ENCODE measurements around the gene MS4A5. TPM values are rescaled to one million over a fixed set of nuclear protein-coding genes. Genes with fewer than 3 reads are reported as not detected.

The MS4A5 gene
- total and polyA plus RNA-seq, 2 donors (not counting 1 experiment from before 2014, with no cell fraction given), result not detected

DNA sequence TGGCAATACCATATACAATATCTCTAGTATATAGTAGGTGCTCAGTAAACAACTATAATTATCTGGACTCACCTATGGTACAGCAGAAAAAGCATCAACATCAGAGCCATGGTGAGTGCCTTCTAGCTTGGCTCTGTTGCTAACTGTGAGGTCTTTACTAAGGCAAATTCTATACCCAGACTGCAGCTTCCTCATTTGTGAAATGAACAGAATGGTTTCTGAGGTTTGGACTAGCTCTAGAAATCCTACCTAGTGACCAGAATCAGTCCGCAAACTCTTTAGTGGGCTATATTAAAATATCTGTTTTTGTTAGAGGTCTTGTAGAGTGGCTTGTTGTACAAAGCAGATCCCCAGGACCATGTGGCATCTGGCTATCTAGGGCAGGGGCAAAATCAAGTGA lies 30.0 kb downstream of the MS4A5 start:
- H3K9ac ChIP-seq (ENCODE audit: insufficient read depth, low read length), result no peak overlapping the region
- no peak for DNase-seq (ENCODE audit: low read depth in 2 of 2)
- no peaks in the 10 kb centered on the region for H3K4me1 ChIP-seq (ENCODE audit: control insufficient read depth, extremely low read depth, insufficient read depth, low read length)
- TF ChIP-seq EZH2 (IDR thresholded peaks at IDR 0.05; ENCODE audit: low read length, missing control alignments), result no peak
- TF ChIP-seq, protein P1, sequence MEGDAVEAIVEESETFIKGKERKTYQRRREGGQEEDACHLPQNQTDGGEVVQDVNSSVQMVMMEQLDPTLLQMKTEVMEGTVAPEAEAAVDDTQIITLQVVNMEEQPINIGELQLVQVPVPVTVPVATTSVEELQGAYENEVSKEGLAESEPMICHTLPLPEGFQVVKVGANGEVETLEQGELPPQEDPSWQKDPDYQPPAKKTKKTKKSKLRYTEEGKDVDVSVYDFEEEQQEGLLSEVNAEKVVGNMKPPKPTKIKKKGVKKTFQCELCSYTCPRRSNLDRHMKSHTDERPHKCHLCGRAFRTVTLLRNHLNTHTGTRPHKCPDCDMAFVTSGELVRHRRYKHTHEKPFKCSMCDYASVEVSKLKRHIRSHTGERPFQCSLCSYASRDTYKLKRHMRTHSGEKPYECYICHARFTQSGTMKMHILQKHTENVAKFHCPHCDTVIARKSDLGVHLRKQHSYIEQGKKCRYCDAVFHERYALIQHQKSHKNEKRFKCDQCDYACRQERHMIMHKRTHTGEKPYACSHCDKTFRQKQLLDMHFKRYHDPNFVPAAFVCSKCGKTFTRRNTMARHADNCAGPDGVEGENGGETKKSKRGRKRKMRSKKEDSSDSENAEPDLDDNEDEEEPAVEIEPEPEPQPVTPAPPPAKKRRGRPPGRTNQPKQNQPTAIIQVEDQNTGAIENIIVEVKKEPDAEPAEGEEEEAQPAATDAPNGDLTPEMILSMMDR (conservative IDR thresholded peaks at IDR 0.05 in 1 of 2, IDR thresholded peaks at IDR 0.05 in 1 of 2; ENCODE audit: low read depth in 1 of 2, low read length in 2 of 2), result no peak
- H3K4me3 ChIP-seq (replicated peaks in 1 of 4; ENCODE audit: control extremely low read depth in 1 of 4, insufficient read depth in 1 of 4, low read depth in 3 of 4, low read length in 4 of 4), result no peak overlapping the region
- no peaks in the 10 kb centered on the region for H3K79me2 ChIP-seq (ENCODE audit: control insufficient read depth, insufficient read depth, low read length)
- H3K27ac ChIP-seq (ENCODE audit: insufficient read depth, low read length), result no peak overlapping the region
- no peaks in the 10 kb centered on the region for H3K27me3 ChIP-seq (ENCODE audit: control insufficient read depth, insufficient read depth, low read length)
- H3K36me3 ChIP-seq (ENCODE audit: control insufficient read depth, insufficient read depth, low read length), result no peaks in the 10 kb centered on the region
- no peak overlapping the region for H2AFZ ChIP-seq (ENCODE audit: low read length)
- no peak overlapping the region for H3K4me2 ChIP-seq (ENCODE audit: extremely low read depth, insufficient read depth, low read length)
- H4K20me1 ChIP-seq (ENCODE audit: control insufficient read depth, extremely low read depth, insufficient read depth, low read length), result no peaks in the 10 kb centered on the region
- H3K9me3 ChIP-seq (ENCODE audit: control insufficient read depth, insufficient read depth, low read depth, low read length), result no peaks in the 10 kb centered on the region

DNA sequence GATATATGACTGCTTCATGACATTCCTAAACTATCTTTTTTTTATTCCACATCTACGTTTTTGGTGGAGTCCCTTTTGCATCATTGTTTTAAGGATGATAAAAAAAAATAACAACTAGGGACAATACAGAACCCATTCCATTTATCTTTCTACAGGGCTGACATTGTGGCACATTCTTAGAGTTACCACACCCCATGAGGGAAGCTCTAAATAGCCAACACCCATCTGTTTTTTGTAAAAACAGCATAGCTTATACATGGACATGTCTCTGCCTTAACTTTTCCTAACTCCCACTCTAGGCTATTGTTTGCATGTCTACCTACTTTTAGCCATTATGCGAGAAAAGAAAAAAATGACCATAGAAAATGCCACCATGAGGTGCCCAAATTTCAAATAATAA lies 39.5 kb downstream of the MS4A5 start:
- H3K9me3 ChIP-seq (ENCODE audit: control insufficient read depth, insufficient read depth, low read depth, low read length), result no peaks in the 10 kb centered on the region
- no peaks in the 10 kb centered on the region for H3K36me3 ChIP-seq (ENCODE audit: control insufficient read depth, insufficient read depth, low read length)
- H3K9ac ChIP-seq (ENCODE audit: insufficient read depth, low read length), result no peak overlapping the region
- TF ChIP-seq EZH2 (IDR thresholded peaks at IDR 0.05; ENCODE audit: low read length, missing control alignments), result no peak
- TF ChIP-seq, protein P1 (conservative IDR thresholded peaks at IDR 0.05 in 1 of 2, IDR thresholded peaks at IDR 0.05 in 1 of 2; ENCODE audit: low read depth in 1 of 2, low read length in 2 of 2), result no peak
- no peak overlapping the region for H3K4me3 ChIP-seq (replicated peaks in 1 of 4; ENCODE audit: control extremely low read depth in 1 of 4, insufficient read depth in 1 of 4, low read depth in 3 of 4, low read length in 4 of 4)
- H3K27ac ChIP-seq (ENCODE audit: insufficient read depth, low read length), result no peak overlapping the region
- H3K79me2 ChIP-seq (ENCODE audit: control insufficient read depth, insufficient read depth, low read length), result no peaks in the 10 kb centered on the region
- no peak overlapping the region for H3K4me2 ChIP-seq (ENCODE audit: extremely low read depth, insufficient read depth, low read length)
- H3K27me3 ChIP-seq (ENCODE audit: control insufficient read depth, insufficient read depth, low read length), result no peaks in the 10 kb centered on the region
- H3K4me1 ChIP-seq (ENCODE audit: control insufficient read depth, extremely low read depth, insufficient read depth, low read length), result no peaks in the 10 kb centered on the region
- DNase-seq (ENCODE audit: low read depth in 2 of 2), result no peak
- H4K20me1 ChIP-seq (ENCODE audit: control insufficient read depth, extremely low read depth, insufficient read depth, low read length), result no peaks in the 10 kb centered on the region
- no peak overlapping the region for H2AFZ ChIP-seq (ENCODE audit: low read length)

DNA sequence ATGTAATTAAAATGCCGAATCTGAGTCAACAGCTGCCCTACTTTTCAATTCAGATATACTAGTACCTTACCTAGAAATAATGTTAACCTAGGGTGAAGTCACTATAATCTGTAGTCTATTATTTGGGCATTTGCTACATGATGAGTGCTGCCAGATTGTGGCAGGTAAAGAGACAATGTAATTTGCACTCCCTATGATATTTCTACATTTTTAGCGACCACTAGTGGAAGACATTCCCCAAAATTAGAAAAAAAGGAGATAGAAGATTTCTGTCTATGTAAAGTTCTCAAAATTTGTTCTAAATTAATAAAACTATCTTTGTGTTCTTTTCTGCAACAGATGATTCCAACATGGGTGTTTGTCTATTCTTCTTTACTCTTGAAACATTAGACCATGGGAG lies 40.4 kb downstream of the MS4A5 start:
- Histone ChIP-seq H2AFZ (ENCODE audit: low read length) (no peak overlapping the region), H3K36me3 (ENCODE audit: control insufficient read depth, insufficient read depth, low read length) (no peaks in the 10 kb centered on the region), H3K4me3 (replicated peaks in 1 of 4; ENCODE audit: control extremely low read depth in 1 of 4, insufficient read depth in 1 of 4, low read depth in 3 of 4, low read length in 4 of 4) (no peak overlapping the region), H3K9me3 (ENCODE audit: control insufficient read depth, insufficient read depth, low read depth, low read length) (no peaks in the 10 kb centered on the region), H3K79me2 (ENCODE audit: control insufficient read depth, insufficient read depth, low read length) (no peaks in the 10 kb centered on the region), H3K27ac (ENCODE audit: insufficient read depth, low read length) (no peak overlapping the region), H3K4me2 (ENCODE audit: extremely low read depth, insufficient read depth, low read length) (no peak overlapping the region), H4K20me1 (ENCODE audit: control insufficient read depth, extremely low read depth, insufficient read depth, low read length) (no peaks in the 10 kb centered on the region), H3K9ac (ENCODE audit: insufficient read depth, low read length) (no peak overlapping the region), H3K27me3 (ENCODE audit: control insufficient read depth, insufficient read depth, low read length) (no peaks in the 10 kb centered on the region), H3K4me1 (ENCODE audit: control insufficient read depth, extremely low read depth, insufficient read depth, low read length) (no peaks in the 10 kb centered on the region)
- DNase-seq (ENCODE audit: low read depth in 2 of 2), result no peak
- TF ChIP-seq, protein P1 (conservative IDR thresholded peaks at IDR 0.05 in 1 of 2, IDR thresholded peaks at IDR 0.05 in 1 of 2; ENCODE audit: low read depth in 1 of 2, low read length in 2 of 2), result no peak
- no peak for TF ChIP-seq EZH2 (IDR thresholded peaks at IDR 0.05; ENCODE audit: low read length, missing control alignments)

Measured in fibroblast of lung (primary cell).